Aorta (tissue), 5 donors: ENCODE data around the gene PCDHA2. TPM values are rescaled to one million over a fixed set of nuclear protein-coding genes. Genes with fewer than 3 reads are reported as not detected.
"Not testable (repeated sequence)": the region's sequence is repeated elsewhere in the genome, so short reads cannot be mapped to it uniquely, and the experiment has no call there.

Experiments
- ATAC-seq: fragments of 200-7000 bp; cut with Tn5 transposase; one replicate; pipeline ENCODE4 v1.9.1; 2022; ENCODE audit warnings: moderate library complexity; ENCODE audit not compliant: low FRiP score
- DNase-seq, 2 donors: peaks; one replicate each; pipeline ENCODE4 v3.0.0-alpha.2; 2020
- H3K27ac ChIP-seq, 2 donors: one replicate each; pipeline ENCODE4 v1.5.1; 2013; ENCODE audit warnings: low read length in 2 of 2, mild to moderate bottlenecking in 2 of 2, moderate library complexity in 2 of 2, control low read depth in 1 of 2, inconsistent platforms in 1 of 2, low read depth in 1 of 2
- H3K27me3 ChIP-seq, 2 donors: one replicate each; pipeline ENCODE4 v1.6.1; 2013; ENCODE audit warnings: control low read depth in 1 of 2, low read length in 1 of 2, mild to moderate bottlenecking in 1 of 2, moderate library complexity in 1 of 2; ENCODE audit not compliant: insufficient read depth in 2 of 2, control insufficient read depth in 1 of 2
- H3K36me3 ChIP-seq, 2 donors: one replicate each; pipeline ENCODE4 v1.6.1; 2013; ENCODE audit warnings: control low read depth in 1 of 2, low read length in 1 of 2, mild to moderate bottlenecking in 1 of 2; ENCODE audit not compliant: insufficient read depth in 2 of 2, control insufficient read depth in 1 of 2
- H3K4me1 ChIP-seq, 2 donors: one replicate each; pipeline ENCODE4 v1.6.1; 2013; ENCODE audit warnings: low read length in 2 of 2, control low read depth in 1 of 2, mild to moderate bottlenecking in 1 of 2, moderate library complexity in 1 of 2; ENCODE audit not compliant: insufficient read depth in 2 of 2, control insufficient read depth in 1 of 2
- H3K4me3 ChIP-seq, 2 donors: one replicate each; pipeline ENCODE4 v1.5.1; 2013; ENCODE audit warnings: low read length in 2 of 2, control low read depth in 1 of 2, mild to moderate bottlenecking in 1 of 2
- H3K9me3 ChIP-seq: one replicate; pipeline ENCODE4 v1.6.1; 2013; ENCODE audit warnings: mild to moderate bottlenecking, low read length; ENCODE audit not compliant: control insufficient read depth
- WGBS, 2 donors: extraction: QIAGEN DNeasy Blood & Tissue Kit; methylation state at CpG; one replicate each; pipeline ENCODE4 v1.1.7; 2013; 5-methylcytosine and 5-hydroxymethylcytosine counted together
- intact Hi-C, 2 donors: fragments of 100-400 bp; cut with DNase I; formaldehyde crosslinking; loops; one replicate each; pipeline versions ENCODE4 v1.14.2 to v1.15.0; 2022
- polyA plus RNA-seq, 2 donors: library from polyadenylated mRNA; stranded (reverse); fragments of 200-250 nt; gene quantifications; one replicate each; pipeline ENCODE4 v1.2.3, GENCODE V29; 2013
- total RNA-seq, 2 donors: library from RNA; stranded (reverse); fragmentation: NEBNext Ultra II Directional; extraction: Animal tissue kit (Norgen Biotek cat#: 25700); gene quantifications; one replicate each; pipeline ENCODE4 v1.2.1, GENCODE V29; 2021
- donor health status: healthy with polysubstance abuse.
- donor health status: Bipolar disorder and iron deficiency.
- donor health status: DM: no; HTN: no; CAD: no.
- donor health status: DM: no; HTN: no; CAD: no.
- donor health status: DM: yes; HTN: yes; CAD: no.

PCDHA2 gene
- total and polyA plus RNA-seq, 4 donors = 0.13 to 0.24 TPM; not detected in 2

DNA sequence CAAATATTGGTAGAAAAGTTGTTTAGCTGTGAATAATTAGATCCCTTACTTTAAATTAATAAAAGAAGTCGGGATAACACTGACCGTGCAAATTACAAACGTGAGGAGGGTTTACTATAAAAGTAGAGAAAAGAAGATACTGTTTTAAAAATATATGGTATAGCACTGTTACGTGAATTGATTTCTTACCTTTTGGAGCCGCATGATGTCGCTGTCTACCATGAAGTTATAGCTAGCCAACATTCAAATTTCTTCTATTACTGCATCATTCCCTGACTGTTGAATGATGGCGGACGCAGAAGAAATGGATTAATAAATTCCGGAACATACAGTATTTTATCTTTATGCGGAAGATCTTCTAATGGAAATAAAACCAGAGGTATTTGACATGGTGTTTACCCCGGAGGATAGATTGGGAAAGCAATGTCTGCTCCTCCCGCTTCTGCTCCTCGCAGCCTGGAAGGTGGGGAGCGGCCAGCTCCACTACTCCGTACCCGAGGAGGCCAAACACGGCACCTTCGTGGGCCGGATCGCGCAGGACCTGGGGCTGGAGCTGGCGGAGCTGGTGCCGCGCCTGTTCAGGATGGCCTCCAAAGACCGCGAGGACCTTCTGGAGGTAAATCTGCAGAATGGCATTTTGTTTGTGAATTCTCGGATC, 33.2 kb downstream of the PCDHA2 start, which contains the start of gene PCDHA6:
Gene PCDHA6 (plus strand): TSS at position 257 of the 658 bp plus-strand sequence. CDS start 132 bp downstream, at position 389.
- DNase-seq (no peak), ATAC-seq (no peak)
- intact Hi-C loops = no loop called here
- H3K9me3 ChIP-seq = peaks cover 27% of the 10 kb centered on the region
- H3K4me3 ChIP-seq = peak within 1 kb of the TSS in 1 of 2 donors; percentile 22
- no peaks in the 10 kb centered on the region for H3K36me3 ChIP-seq
- H3K27me3 ChIP-seq = no peaks in the 10 kb centered on the region
- H3K27ac ChIP-seq = no peak within 1 kb of the TSS
- 10 to 17% methylated on average over 27 of the region's 27 CpGs for WGBS, 2 donors
- no peaks in the 10 kb centered on the region for H3K4me1 ChIP-seq

DNA sequence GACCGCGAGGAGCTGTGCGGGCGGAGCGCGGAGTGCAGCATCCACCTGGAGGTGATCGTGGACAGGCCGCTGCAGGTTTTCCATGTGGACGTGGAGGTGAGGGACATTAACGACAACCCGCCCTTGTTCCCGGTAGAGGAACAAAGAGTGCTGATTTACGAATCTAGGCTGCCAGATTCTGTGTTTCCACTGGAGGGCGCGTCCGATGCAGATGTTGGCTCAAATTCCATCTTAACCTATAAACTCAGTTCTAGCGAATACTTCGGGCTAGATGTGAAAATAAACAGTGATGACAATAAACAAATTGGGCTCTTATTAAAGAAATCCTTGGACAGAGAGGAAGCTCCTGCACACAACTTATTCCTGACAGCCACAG, 33.7 kb downstream of the PCDHA2 start:
- Histone ChIP-seq H3K27me3 (no peaks in the 10 kb centered on the region), H3K4me3 (no peak overlapping the region)

DNA sequence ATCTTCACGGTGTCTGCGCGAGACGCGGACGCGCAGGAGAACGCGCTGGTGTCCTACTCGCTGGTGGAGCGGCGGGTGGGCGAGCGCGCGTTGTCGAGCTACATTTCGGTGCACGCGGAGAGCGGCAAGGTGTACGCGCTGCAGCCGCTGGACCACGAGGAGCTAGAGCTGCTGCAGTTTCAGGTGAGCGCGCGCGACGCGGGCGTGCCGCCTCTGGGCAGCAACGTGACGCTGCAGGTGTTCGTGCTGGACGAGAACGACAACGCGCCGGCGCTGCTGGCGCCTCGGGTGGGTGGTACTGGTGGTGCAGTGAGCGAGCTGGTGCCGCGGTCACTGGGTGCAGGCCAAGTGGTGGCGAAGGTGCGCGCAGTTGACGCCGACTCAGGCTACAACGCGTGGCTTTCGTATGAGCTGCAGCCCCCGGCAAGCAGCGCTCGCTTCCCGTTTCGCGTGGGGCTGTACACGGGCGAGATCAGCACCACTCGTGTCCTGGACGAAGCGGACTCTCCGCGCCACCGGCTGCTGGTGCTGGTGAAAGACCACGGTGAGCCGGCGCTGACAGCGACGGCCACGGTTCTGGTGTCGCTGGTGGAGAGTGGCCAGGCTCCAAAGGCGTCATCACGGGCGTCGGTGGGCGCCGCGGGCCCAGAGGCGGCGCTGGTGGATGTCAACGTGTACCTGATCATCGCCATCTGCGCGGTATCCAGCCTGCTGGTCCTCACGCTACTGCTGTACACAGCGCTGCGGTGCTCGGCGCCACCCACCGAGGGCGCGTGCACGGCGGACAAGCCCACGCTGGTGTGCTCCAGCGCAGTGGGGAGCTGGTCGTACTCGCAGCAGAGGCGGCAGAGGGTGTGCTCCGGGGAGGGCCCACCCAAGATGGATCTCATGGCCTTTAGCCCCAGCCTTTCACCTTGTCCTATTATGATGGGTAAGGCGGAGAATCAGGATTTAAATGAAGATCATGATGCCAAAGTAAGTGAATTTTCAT, 35.2 kb downstream of the PCDHA2 start:
- 31 to 34% methylated on average over 88 to 106 of the region's 106 CpGs for WGBS, 2 donors
- ATAC-seq, H3K4me3 ChIP-seq, intact Hi-C loops, H3K27me3 ChIP-seq, H3K4me1 ChIP-seq, H3K36me3 ChIP-seq, H3K27ac ChIP-seq, DNase-seq: not testable (repeated sequence)
- H3K9me3 ChIP-seq = peaks cover 20% of the 10 kb centered on the region

More for the DNA sequence above, 33.7 kb downstream of the PCDHA2 start:
- Histone ChIP-seq H3K4me1 (no peaks in the 10 kb centered on the region), H3K36me3 (no peaks in the 10 kb centered on the region), H3K9me3 (peaks cover 24% of the 10 kb centered on the region), H3K27ac (no peak overlapping the region)
- WGBS, 2 donors = 9 to 15% methylated on average over 18 of the region's 18 CpGs
- intact Hi-C loops = no loop called here
- DNase-seq (no peak), ATAC-seq (no peak)

DNA sequence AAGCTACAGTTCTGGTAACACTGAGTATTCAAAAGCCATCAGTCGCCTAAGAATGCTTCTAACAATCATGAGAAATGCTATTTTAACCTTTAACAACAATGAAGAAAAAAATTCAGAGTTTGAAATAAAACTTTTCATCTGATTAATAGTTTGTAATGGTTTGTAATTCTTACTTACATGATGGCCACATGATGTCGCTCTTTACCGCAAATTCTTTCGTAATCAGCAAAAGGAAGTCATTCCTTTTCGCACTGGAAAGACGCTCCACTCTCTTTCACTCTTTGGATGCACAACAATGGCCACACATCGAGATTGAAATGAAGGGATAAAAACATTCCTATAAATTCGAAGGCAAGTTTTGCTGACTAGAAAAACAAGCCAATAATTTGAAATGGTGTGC, 39.3 kb downstream of the PCDHA2 start, which contains the start of gene PCDHA7:
Gene PCDHA7 (plus strand): TSS at position 277 of the 400 bp plus-strand sequence. CDS start 115 bp downstream, at position 392.
- Histone ChIP-seq H3K4me1 (no peaks in the 10 kb centered on the region), H3K9me3 (peaks cover 24% of the 10 kb centered on the region), H3K36me3 (no peaks in the 10 kb centered on the region), H3K4me3 (no peak within 1 kb of the TSS), H3K27me3 (no peaks in the 10 kb centered on the region), H3K27ac (no peak within 1 kb of the TSS)
- intact Hi-C loops = no loop called here
- WGBS, 2 donors = 7 to 10% methylated on average over 8 of the region's 8 CpGs
- ATAC-seq (no peak), DNase-seq (no peak)

DNA sequence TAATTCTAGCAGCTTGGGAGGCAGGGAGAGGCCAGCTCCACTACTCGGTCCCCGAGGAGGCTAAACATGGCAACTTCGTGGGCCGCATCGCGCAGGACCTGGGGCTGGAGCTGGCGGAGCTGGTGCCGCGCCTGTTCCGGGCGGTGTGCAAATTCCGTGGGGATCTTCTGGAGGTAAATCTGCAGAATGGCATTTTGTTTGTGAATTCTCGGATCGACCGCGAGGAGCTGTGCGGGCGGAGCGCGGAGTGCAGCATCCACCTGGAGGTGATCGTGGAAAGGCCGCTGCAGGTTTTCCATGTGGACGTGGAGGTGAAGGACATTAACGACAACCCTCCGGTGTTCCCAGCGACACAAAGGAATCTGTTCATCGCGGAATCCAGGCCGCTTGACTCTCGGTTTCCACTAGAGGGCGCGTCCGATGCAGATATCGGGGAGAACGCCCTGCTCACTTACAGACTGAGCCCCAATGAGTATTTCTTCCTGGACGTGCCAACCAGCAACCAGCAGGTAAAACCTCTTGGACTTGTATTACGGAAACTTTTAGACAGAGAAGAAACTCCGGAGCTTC, 39.9 kb downstream of the PCDHA2 start:
- H3K4me3 ChIP-seq, ATAC-seq, H3K4me1 ChIP-seq, H3K36me3 ChIP-seq, H3K27ac ChIP-seq, intact Hi-C loops, H3K27me3 ChIP-seq, DNase-seq: not testable (repeated sequence)
- 12 to 16% methylated on average over 26 to 27 of the region's 38 CpGs for WGBS, 2 donors
- H3K9me3 ChIP-seq = peaks cover 21% of the 10 kb centered on the region

DNA sequence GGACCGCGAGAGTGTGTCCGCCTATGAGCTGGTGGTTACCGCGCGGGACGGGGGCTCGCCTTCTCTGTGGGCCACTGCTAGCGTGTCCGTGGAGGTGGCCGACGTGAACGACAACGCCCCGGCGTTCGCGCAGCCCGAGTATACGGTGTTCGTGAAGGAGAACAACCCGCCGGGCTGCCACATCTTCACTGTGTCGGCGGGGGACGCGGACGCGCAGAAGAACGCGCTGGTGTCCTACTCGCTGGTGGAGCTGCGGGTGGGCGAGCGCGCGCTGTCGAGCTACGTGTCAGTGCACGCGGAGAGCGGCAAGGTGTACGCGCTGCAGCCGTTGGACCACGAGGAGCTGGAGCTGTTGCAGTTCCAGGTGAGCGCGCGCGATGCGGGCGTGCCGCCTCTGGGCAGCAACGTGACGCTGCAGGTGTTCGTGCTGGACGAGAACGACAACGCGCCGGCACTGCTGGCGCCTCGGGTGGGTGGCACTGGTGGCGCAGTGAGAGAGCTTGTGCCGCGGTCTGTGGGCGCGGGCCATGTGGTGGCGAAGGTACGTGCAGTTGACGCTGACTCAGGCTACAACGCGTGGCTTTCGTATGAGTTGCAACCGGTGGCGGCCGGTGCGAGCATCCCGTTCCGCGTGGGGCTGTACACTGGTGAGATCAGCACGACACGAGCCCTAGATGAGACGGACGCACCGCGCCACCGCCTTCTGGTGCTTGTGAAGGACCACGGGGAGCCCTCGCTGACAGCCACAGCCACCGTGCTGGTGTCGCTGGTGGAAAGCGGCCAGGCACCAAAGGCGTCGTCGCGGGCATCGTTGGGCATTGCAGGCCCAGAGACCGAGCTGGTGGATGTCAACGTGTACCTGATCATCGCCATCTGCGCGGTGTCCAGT, 41.2 kb downstream of the PCDHA2 start:
- 33 to 36% methylated on average over 100 to 103 of the region's 103 CpGs for WGBS, 2 donors
- H3K9me3 ChIP-seq = peaks cover 14% of the 10 kb centered on the region
- no peak overlapping the region for H3K4me3 ChIP-seq
- no peaks in the 10 kb centered on the region for H3K4me1 ChIP-seq
- H3K36me3 ChIP-seq = no peaks in the 10 kb centered on the region
- H3K27ac ChIP-seq = no peak overlapping the region
- no peak for ATAC-seq
- no peaks in the 10 kb centered on the region for H3K27me3 ChIP-seq
- DNase-seq = peak in 1 of 2 donors; percentile 71
- intact Hi-C loops = no loop called here

DNA sequence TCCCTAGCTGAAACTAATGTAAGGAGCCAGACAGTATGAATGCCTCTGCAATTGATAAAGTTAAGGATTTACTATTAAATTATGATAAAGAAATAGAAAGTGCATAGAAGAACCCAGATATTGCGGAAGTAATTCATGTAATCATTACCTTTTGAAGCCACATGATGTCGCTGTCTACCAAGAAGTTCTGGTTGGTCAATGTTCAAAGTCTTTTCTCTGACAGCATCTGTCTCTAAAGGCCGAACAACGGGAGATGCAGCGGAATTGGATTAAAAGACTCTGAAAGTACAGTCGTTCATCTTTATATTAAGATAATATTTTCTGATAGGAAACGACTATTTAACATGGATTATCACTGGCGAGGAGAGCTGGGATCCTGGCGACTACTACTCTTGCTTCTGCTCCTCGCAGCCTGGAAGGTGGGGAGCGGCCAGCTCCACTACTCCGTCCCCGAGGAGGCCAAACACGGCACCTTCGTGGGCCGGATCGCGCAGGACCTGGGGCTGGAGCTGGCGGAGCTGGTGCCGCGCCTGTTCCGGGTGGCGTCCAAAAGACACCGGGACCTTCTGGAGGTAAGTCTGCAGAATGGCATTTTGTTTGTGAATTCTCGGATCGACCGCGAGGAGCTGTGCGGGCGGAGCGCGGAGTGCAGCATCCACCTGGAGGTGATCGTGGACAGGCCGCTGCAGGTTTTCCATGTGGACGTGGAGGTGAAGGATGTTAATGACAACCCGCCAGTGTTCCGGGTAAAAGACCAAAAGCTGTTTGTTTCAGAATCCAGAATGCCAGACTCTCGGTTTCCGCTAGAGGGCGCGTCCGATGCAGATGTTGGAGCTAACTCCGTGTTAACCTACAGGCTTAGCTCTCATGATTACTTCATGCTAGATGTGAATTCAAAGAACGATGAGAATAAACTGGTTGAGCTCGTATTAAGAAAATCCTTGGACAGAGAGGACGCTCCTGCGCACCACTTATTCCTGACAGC, 46.6 kb downstream of the PCDHA2 start, which contains the start of gene PCDHA8:
Gene PCDHA8 (plus strand): TSS at position 210 of the 985 bp plus-strand sequence. CDS start 135 bp downstream, at position 345.
- no peak within 1 kb of the TSS for H3K27ac ChIP-seq
- WGBS, 2 donors = 11 to 23% methylated on average over 44 to 47 of the region's 47 CpGs
- intact Hi-C loops = no loop called here
- DNase-seq = no peak
- peaks cover 6% of the 10 kb centered on the region for H3K9me3 ChIP-seq
- H3K27me3 ChIP-seq = peaks cover 0 to 1% of the 10 kb centered on the region in 2 donors
- H3K4me1 ChIP-seq = no peaks in the 10 kb centered on the region
- no peaks in the 10 kb centered on the region for H3K36me3 ChIP-seq
- no peak within 1 kb of the TSS for H3K4me3 ChIP-seq
- ATAC-seq = no peak
